H9 (cell line): Measurements from ENCODE around the gene AGT. TPM values are rescaled to one million over a fixed set of nuclear protein-coding genes. Genes with fewer than 3 reads are reported as not detected.

Source experiments
- DNase-seq: peaks from one replicate; pipeline ENCODE4 v3.0.0-alpha.2; 2017
- H2AFZ ChIP-seq: one replicate; pipeline ENCODE4 v1.6.1; 2013; ENCODE audit warnings: mild to moderate bottlenecking, low read length, control low read depth, moderate library complexity
- H2AK5ac ChIP-seq: 2 replicates; pipeline ENCODE4 v1.6.1; 2013; ENCODE audit warnings: low read length, control low read depth, mixed read lengths; ENCODE audit not compliant: insufficient read length
- H2BK120ac ChIP-seq: one replicate; pipeline ENCODE4 v1.6.1; 2013; ENCODE audit warnings: low read depth, mild to moderate bottlenecking, low read length, control low read depth, inconsistent platforms; ENCODE audit not compliant: poor library complexity, severe bottlenecking
- H2BK12ac ChIP-seq: 2 replicates; pipeline ENCODE4 v1.6.1; 2013; ENCODE audit warnings: low read length, control low read depth, mixed read lengths, low read depth; ENCODE audit not compliant: insufficient read length
- H2BK15ac ChIP-seq: 2 replicates; pipeline ENCODE4 v1.6.1; 2013; ENCODE audit warnings: low read depth, low read length, control low read depth
- H2BK20ac ChIP-seq: one replicate; pipeline ENCODE4 v1.6.1; 2013; ENCODE audit warnings: low read depth, mild to moderate bottlenecking, low read length, control low read depth, inconsistent platforms; ENCODE audit not compliant: poor library complexity, severe bottlenecking
- H2BK5ac ChIP-seq: 2 replicates; pipeline ENCODE4 v1.6.1; 2013; ENCODE audit warnings: low read length, control low read depth, mixed read lengths; ENCODE audit not compliant: insufficient read length
- H3K14ac ChIP-seq: 2 replicates; pipeline ENCODE4 v1.6.1; 2013; ENCODE audit warnings: low read length, control low read depth; ENCODE audit not compliant: insufficient read depth
- H3K18ac ChIP-seq: 2 replicates; pipeline ENCODE4 v1.6.1; 2013; ENCODE audit warnings: low read depth, mild to moderate bottlenecking, mixed read lengths, low read length, control low read depth; ENCODE audit not compliant: insufficient read length
- H3K23ac ChIP-seq: 2 replicates; pipeline ENCODE4 v1.6.1; 2013; ENCODE audit warnings: low read length, control low read depth, mixed read lengths, low read depth; ENCODE audit not compliant: insufficient read length
- H3K23me2 ChIP-seq: 2 replicates; pipeline ENCODE4 v1.6.1; 2013; ENCODE audit warnings: low read depth, mild to moderate bottlenecking, mixed read lengths, low read length, control low read depth; ENCODE audit not compliant: insufficient read length, poor library complexity, severe bottlenecking
- H3K27ac ChIP-seq: 2 replicates; pipeline ENCODE4 v1.5.1; 2013; ENCODE audit warnings: low read length, control low read depth, mixed read lengths, low read depth; ENCODE audit not compliant: insufficient read length
- H3K27me3 ChIP-seq: 2 replicates; pipeline ENCODE4 v1.6.1; 2013; ENCODE audit warnings: low read length, control low read depth, inconsistent platforms; ENCODE audit not compliant: insufficient read depth
- H3K4ac ChIP-seq: 2 replicates; pipeline ENCODE4 v1.6.1; 2013; ENCODE audit warnings: low read depth, mild to moderate bottlenecking, control low read depth, inconsistent platforms, low read length, moderate library complexity
- H3K4me1 ChIP-seq: 2 replicates; pipeline ENCODE4 v1.6.1; 2013; ENCODE audit warnings: low read length, control low read depth, inconsistent platforms; ENCODE audit not compliant: insufficient read depth
- H3K4me2 ChIP-seq: 2 replicates; pipeline ENCODE4 v1.6.1; 2013; ENCODE audit warnings: low read length, control low read depth, mixed read lengths; ENCODE audit not compliant: insufficient read length, insufficient read depth
- H3K56ac ChIP-seq: 2 replicates; pipeline ENCODE4 v1.6.1; 2013; ENCODE audit warnings: low read depth, mild to moderate bottlenecking, mixed read lengths, low read length, control low read depth; ENCODE audit not compliant: insufficient read length
- H3K79me1 ChIP-seq: 2 replicates; pipeline ENCODE4 v1.6.1; 2013; ENCODE audit warnings: low read depth, mild to moderate bottlenecking, moderate library complexity, low read length, control low read depth, inconsistent platforms; ENCODE audit not compliant: insufficient read depth, poor library complexity, severe bottlenecking
- H3K79me2 ChIP-seq: 2 replicates; pipeline ENCODE4 v1.6.1; 2013; ENCODE audit warnings: low read length, control low read depth, inconsistent platforms; ENCODE audit not compliant: insufficient read depth
- H3K9ac ChIP-seq: 2 replicates; pipeline ENCODE4 v1.6.1; 2013; ENCODE audit warnings: low read length, control low read depth, mixed read lengths; ENCODE audit not compliant: insufficient read length; ENCODE audit errors: extremely low read depth
- H3K9me3 ChIP-seq: one replicate; pipeline ENCODE4 v1.6.1; 2013; ENCODE audit warnings: low read depth, low read length, inconsistent platforms; ENCODE audit not compliant: control insufficient read depth
- H3T11ph ChIP-seq: one replicate; pipeline ENCODE4 v1.6.1; 2013; ENCODE audit warnings: mild to moderate bottlenecking, low read length, control low read depth, inconsistent platforms
- H4K20me1 ChIP-seq: one replicate; pipeline ENCODE4 v1.6.1; 2013; ENCODE audit not compliant: control insufficient read depth, insufficient read length, insufficient read depth
- H4K5ac ChIP-seq: 2 replicates; pipeline ENCODE4 v1.6.1; 2013; ENCODE audit warnings: low read depth, mild to moderate bottlenecking, mixed read lengths, low read length, control low read depth; ENCODE audit not compliant: insufficient read length
- H4K8ac ChIP-seq: replicated peaks from 2 replicates; pipeline ENCODE4 v1.6.1; 2013; ENCODE audit warnings: low read length, control low read depth, mixed read lengths, low read depth; ENCODE audit not compliant: insufficient read length
- H4K91ac ChIP-seq: 2 replicates; pipeline ENCODE4 v1.6.1; 2013; ENCODE audit warnings: low read depth, mild to moderate bottlenecking, moderate library complexity, mixed read lengths, low read length, control low read depth; ENCODE audit not compliant: insufficient read length
- H3K27ac Mint-ChIP-seq, 3 experiments: 2 replicates in 2 of 3; 3 replicates in 1 of 3; pipeline ENCODE4 v1.8.0; 2020 to 2021; ENCODE audit warnings: mixed read lengths in 3 of 3, mild to moderate bottlenecking in 1 of 3, moderate library complexity in 1 of 3
- H3K27me3 Mint-ChIP-seq: 2 replicates; pipeline ENCODE4 v1.8.0; 2021; ENCODE audit warnings: low read depth, mild to moderate bottlenecking, moderate library complexity, mixed read lengths
- H3K36me3 Mint-ChIP-seq, 3 experiments: 2 replicates in 2 of 3; 3 replicates in 1 of 3; pipeline ENCODE4 v1.8.0; 2020 to 2021; ENCODE audit warnings: low read depth in 3 of 3, mixed read lengths in 3 of 3; ENCODE audit not compliant: insufficient read depth in 1 of 3
- H3K4me1 Mint-ChIP-seq, 2 experiments: 2 replicates each; pipeline ENCODE4 v1.8.0; 2020; ENCODE audit warnings: mixed read lengths in 2 of 2
- H3K4me3 Mint-ChIP-seq, 2 experiments: 2 replicates in 1 of 2; 3 replicates in 1 of 2; pipeline ENCODE4 v1.8.0; 2020 to 2021; ENCODE audit warnings: mild to moderate bottlenecking in 2 of 2, mixed read lengths in 2 of 2, moderate library complexity in 1 of 2
- H3K9me3 Mint-ChIP-seq, 2 experiments: 2 replicates in 1 of 2; 3 replicates in 1 of 2; pipeline ENCODE4 v1.8.0; 2020; ENCODE audit warnings: mild to moderate bottlenecking in 2 of 2, mixed read lengths in 2 of 2, moderate library complexity in 1 of 2
- WGBS: extraction: QIAGEN DNeasy Blood & Tissue Kit; methylation state at CpG from one replicate; pipeline ENCODE4 v1.1.7; 2013; ENCODE audit warnings: missing lambda C conversion rate, low lambda C conversion rate, mixed read lengths; ENCODE audit not compliant: insufficient read length; ENCODE audit errors: extremely low coverage; 5-methylcytosine and 5-hydroxymethylcytosine counted together
- total RNA-seq: library from RNA; stranded (reverse); gene quantifications from 2 replicates; pipeline ENCODE4 v1.2.1, GENCODE V29; 2021
- TF ChIP-seq, protein P1 (sequence below): fragments of 200-600 bp; sonication (generic); conservative IDR thresholded peaks from 3 replicates; pipeline ENCODE4 v1.8.0; 2021; ENCODE audit warnings: antibody characterized with exemption, mild to moderate bottlenecking

The AGT gene
- total RNA-seq, 1 experiment from 2014 or later, result not detected

DNA sequence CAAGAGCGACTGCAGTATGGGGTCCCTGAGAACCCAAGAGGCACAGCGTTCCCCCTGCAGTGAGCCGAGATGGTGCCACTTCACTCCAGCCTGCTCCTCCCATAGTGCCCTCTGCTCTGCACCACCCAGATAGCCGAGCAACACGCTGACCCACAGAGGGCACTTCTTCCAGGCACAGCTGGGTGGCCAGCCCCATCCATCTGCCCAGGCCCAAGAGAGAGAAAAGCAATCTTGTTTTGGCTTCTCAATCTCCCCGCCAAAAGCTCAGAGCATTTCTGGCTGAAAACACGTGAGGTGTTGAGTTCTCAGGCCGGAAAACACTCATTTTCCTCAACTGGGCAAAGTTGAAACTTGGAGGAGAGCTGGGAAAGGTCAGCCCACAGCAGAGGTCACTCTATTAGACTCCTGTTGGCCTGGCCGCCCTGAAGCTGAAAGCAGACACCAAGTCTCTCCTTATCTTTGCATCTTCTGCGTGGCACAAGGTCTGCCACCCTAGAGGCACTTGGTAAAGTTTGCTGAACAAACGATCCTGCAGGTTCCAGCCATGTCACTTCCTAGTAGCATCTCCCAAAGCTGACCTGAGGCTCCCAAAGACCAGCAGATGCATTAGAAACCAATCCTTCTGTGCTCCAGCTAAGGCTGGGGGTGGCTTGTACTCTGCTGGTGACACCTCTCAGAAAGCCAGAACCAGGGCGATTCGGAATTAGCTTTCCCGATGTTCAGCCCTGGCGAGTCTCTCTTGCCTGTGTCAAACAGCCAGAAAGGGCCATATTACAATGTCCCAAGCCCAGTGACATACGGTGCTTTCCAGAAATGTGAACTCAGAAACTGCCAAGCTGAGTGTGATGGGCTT, 44.2 kb upstream of the AGT start:
- Histone ChIP-seq H2BK20ac (no peak overlapping the region), H4K8ac (no peak overlapping the region), H2BK120ac (no peak overlapping the region), H3K23ac (no peak overlapping the region), H3K18ac (no peak overlapping the region), H2BK15ac (no peak overlapping the region), H3K27ac (no peak overlapping the region), H3K4me2 (no peak overlapping the region), H4K20me1 (no peaks in the 10 kb centered on the region), H3K27me3 (no peaks in the 10 kb centered on the region), H2AFZ (no peak overlapping the region), H3K14ac (no peak overlapping the region), H3K23me2 (no peaks in the 10 kb centered on the region), H3K79me2 (no peaks in the 10 kb centered on the region), H2AK5ac (no peak overlapping the region), H4K91ac (no peak overlapping the region), H3T11ph (no peak overlapping the region), H3K79me1 (no peaks in the 10 kb centered on the region), H3K4ac (no peak overlapping the region), H2BK12ac (no peak overlapping the region), H3K56ac (no peak overlapping the region), H3K9ac (no peak overlapping the region), H3K9me3 (no peaks in the 10 kb centered on the region), H4K5ac (no peak overlapping the region), H2BK5ac (no peak overlapping the region), H3K4me1 (no peaks in the 10 kb centered on the region)
- Mint-ChIP-seq H3K36me3 (no peaks in the 10 kb centered on the region; a peak in 1 of 7 replicates), H3K27ac (no peak overlapping the region), H3K9me3 (no peaks in the 10 kb centered on the region), H3K4me1 (peaks cover 7 to 14% of the 10 kb centered on the region in 2 experiments), H3K4me3 (no peak overlapping the region), H3K27me3 (peaks cover 32% of the 10 kb centered on the region)
- DNase-seq, result no peak
- TF ChIP-seq, protein P1, sequence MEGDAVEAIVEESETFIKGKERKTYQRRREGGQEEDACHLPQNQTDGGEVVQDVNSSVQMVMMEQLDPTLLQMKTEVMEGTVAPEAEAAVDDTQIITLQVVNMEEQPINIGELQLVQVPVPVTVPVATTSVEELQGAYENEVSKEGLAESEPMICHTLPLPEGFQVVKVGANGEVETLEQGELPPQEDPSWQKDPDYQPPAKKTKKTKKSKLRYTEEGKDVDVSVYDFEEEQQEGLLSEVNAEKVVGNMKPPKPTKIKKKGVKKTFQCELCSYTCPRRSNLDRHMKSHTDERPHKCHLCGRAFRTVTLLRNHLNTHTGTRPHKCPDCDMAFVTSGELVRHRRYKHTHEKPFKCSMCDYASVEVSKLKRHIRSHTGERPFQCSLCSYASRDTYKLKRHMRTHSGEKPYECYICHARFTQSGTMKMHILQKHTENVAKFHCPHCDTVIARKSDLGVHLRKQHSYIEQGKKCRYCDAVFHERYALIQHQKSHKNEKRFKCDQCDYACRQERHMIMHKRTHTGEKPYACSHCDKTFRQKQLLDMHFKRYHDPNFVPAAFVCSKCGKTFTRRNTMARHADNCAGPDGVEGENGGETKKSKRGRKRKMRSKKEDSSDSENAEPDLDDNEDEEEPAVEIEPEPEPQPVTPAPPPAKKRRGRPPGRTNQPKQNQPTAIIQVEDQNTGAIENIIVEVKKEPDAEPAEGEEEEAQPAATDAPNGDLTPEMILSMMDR, result no peak
- WGBS, result no CpG with 5 or more reads among the region's 16 CpGs
